NCI-H345 (cell line): ENCODE data around the gene MEG3.

Experiments used
- DNase-seq: peaks from one replicate; lab custom pipeline; 2025; lab: John Stamatoyannopoulos, UW

MEG3 gene

DNA sequence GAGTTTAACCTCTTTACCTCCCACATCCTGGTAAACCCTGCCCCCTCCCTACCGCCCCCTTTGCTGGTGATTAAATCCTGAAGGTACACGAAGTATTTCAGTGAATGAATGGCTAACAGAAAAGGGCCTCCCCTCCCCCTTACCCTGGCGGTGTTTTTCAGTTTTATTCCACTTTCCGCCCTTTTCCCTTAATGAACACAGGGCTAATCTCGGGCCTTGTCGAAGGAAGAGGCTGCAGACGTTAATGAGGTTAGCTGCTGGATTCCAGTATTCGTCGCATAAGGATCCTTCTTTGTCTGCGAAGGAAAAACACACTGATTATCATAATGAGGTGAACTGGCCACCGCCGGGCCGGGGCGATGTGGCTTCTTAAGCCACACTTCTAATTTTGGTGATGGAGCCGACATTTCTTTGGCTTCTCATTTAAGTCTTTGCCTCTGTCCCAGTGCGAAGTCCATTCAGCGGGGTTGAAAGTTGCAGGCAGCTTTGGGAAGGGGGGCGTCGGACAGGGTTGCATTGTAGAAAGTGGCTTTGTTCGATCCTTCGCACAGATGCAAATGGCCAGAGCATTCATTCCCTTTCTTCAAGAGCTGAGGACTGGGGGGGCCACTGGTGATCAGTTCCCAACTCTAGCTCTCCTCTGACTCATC is 6.5 kb downstream of the MEG3 start:
- no peak for DNase-seq

DNA sequence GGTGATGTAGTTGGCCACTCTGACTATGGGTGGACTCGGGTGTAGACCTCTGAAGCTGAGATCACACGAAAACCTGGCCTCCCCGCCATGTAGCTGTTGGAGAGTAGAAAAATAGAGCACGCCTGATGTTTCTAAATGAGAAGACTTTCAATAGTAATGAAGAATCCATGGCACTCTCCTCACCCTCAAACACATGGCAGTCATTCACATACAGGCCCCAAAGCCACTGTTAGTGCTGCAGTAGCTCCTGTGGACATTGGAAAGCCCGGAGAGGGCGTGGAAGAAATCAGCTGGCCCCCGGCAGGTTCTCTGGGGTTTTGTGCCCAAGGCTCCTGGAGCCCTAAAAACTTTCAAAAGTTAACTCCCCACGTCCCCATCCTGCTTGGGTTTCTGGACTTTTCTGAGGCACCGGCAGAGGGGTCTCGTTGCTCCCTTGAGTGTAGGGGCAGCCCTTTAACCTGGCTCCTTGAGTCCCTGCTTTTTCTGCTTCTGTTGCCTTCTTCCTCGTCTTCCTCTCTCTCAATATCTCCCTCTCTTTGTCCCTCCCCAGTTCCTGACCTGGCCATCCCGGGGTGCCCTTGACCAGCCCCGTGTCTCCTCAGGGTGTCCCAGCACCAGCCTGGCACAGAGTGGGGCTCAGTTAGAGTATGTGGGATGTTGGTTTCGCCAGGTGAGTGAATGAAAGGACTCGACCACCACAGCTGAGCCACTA is 8.3 kb downstream of the MEG3 start:
- no peak for DNase-seq

GRCh38 chr14:100834794-100835547 is 9.1 kb downstream of the MEG3 start:
- no peak for DNase-seq

GRCh38 chr14:100835548-100836310 is 9.8 kb downstream of the MEG3 start:
- DNase-seq, result no peak

- DNase-seq, result no peak
Observed at GRCh38 chr14:100836311-100836805, 10.4 kb downstream of the MEG3 start.

DNA sequence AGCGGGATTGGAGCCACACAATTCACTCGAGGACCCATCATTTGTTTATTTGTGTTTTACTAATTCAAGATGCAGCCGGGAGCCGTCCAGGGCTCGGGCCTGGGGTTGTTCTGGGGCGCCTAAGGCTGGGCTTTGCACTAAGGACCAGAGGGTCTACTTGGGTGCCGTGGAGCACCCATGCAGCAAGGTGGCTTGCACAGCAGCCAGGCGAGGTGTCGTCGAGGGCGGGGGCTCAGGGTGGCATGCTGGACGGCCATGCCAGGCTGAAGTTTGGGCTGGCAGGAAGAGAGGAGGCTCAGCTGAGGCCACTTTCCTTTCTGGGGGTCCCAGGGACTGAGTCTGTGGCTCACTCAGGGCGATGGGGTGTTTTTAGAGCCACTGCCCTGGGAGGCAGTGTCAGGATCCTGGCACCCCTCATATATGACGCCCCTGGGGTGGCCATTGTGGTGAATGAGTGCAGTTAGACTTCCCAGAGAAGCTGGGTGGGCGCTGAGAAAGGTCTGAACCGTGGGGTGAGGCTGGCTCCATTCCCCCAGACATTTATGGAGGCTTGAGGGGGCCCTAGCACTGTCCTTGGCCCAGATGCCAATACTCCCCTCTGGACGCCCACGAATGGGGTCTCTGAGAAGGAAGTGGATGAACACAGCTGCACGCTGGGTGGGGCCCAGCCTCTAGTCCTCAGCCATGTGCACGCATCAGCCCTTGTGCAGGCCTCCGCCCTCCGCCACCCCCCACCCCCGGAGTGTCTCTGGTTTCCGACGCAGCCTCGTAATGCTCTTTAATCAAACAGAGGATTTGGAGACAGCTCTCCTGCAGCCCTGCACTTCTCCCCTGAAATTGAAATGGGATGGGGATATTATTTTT is 11.3 kb downstream of the MEG3 start:
- no peak for DNase-seq

- no peak for DNase-seq
Observed at GRCh38 chr14:100837805-100838350, 12.0 kb downstream of the MEG3 start.

DNA sequence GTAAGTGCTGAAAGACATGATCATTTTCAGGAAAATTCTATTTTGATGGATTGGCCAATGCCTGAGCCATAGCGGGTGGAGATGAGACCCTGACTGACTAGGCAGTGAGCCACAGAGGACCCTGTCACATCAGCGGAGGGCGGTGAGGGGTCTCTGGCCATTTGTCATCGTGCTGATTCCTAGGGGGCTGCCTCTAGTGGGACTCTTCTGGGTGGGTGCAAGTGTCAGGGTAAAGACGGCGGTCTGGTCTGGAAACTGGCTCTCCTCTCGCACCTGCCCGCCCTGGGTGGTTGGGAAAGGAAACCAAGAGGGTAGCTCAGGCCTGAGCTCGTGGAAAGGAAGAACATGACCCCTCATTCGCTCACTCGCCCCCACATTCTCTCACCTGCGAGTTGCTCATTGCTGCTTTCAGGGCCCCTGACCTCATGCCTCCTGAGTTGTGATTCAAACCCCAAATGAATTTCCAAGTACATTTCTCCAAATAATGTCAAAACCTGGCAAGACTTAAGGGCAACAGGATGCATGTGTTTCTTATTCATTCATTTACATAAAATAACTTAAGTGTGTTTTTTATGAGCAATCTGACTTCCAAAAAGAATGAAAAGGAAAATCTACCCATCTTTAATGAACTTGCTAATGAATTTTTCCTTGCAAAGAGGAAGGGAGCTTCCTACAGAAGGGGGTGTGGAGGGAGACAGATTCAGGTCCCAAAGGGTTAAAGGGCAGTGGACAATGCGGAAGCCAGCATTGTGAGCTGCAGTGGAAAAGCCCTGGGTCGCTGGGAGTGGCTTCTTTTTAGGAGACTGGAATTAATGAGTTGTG is 12.8 kb downstream of the MEG3 start:
- no peak for DNase-seq

GRCh38 chr14:100839315-100839585 is 13.3 kb downstream of the MEG3 start:
- no peak for DNase-seq

GRCh38 chr14:100839681-100840111 is 13.8 kb downstream of the MEG3 start:
- DNase-seq, result no peak

- DNase-seq, result no peak
Observed at GRCh38 chr14:100840286-100841065, 14.6 kb downstream of the MEG3 start.

DNA sequence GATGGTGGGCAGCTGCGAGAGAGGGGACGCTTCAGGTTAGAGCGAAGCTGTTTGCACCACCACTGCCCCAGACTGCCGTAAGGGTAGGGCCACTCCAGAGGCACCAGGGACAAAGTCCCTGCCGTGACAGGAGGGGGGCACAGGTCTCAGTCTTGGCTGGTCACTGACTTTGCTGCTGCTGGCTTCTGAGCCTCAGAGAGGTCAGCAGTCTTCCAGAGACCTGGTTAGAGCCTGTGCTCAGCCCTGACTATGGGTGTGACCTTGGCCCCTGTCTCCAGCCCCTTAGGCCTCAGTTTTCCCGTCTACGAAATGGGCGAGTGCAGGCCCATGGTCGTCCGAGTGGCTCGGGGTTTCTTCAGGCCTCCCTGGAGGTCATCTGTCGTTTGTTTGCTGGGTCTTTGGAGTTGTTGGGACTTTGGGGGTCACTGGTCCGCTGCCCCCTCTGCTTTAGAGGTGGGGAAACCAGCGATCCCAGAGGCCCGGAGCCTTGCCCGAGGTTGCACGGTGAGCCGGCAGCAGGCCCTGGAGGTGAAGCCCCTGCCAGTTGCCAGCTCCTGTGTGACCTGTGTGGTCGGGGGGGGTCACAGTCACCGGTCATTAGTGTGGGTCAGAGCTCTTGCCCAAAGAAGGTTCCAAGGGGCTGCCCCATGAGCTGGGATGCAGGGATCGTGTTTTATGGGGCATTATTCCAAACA is 15.3 kb downstream of the MEG3 start:
- no peak for DNase-seq

GRCh38 chr14:100841761-100842403 is 16.0 kb downstream of the MEG3 start:
- DNase-seq, result no peak

- DNase-seq, result no peak
Observed at GRCh38 chr14:100842799-100843198, 16.9 kb downstream of the MEG3 start.

DNA sequence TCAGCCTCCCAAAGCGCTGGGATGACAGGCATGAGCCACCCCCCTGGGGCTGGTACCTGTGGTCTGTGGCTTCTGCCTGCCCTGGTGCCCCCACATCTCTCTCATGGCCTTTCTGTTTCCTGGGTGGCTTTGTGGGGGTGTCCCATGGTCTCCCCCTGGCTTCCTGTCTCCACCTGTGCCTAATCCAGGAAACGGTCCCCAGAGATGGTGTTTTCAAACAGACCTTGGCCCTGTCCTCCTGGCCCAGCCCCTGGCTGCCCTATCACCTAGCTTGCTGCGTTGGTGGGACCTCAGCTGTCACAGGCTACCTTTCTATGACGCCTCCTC is 18.1 kb downstream of the MEG3 start:
- DNase-seq, result no peak

DNA sequence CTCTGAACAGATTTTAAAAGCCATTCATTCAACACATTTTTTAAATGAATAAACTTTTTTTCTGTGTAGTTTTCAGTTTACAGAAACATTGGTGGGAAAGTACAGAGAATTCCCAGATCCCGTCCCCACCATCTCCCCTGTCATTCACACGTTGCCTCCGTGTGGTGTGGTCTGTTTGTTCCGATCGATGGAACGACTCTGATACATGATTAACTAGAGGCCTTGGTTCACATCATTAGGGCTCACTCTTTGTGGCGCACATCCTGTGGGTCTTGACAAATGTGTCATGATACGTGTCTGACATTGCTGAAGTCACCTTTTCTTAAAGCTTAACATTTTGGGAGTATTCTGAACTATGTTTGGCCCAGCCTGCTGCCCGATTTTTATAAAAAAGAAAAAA is 18.5 kb downstream of the MEG3 start:
- DNase-seq, result no peak

GRCh38 chr14:100844846-100845245 is 18.9 kb downstream of the MEG3 start:
- DNase-seq, result no peak

GRCh38 chr14:100845341-100845740 is 19.4 kb downstream of the MEG3 start:
- DNase-seq, result no peak
